MCF 10A (cell line): ENCODE results near the gene ZNF683. TPM values are rescaled to one million over a fixed set of nuclear protein-coding genes. Genes with fewer than 3 reads are reported as not detected.

Experiments used
- BruUV-seq: library from RNA; stranded (reverse); fragments of 400-500 nt; replicated peaks from 2 replicates; lab custom pipeline; 2021; lab: Mats Ljungman, UMichigan
- CTCF ChIA-PET: fragments of 300-600 bp; sonication (Branson Sonifier 250); formaldehyde crosslinking; extraction: SDS; loops from one replicate; lab custom pipeline; 2021; ENCODE audit warnings: antibody characterized with exemption, inconsistent platforms; lab: Yijun Ruan, JAX
- POLR2A ChIA-PET: fragments of 300-600, 350-650 bp; sonication (Branson Sonifier 250); formaldehyde crosslinking; extraction: SDS; loops from one replicate; lab custom pipeline; 2020; ENCODE audit warnings: antibody characterized with exemption, inconsistent platforms; lab: Yijun Ruan, JAX
- DNase-seq: peaks from one replicate; pipeline ENCODE4 v3.0.0-alpha.2; 2018; ENCODE audit not compliant: unreplicated experiment
- H3K27ac Mint-ChIP-seq: one replicate; pipeline ENCODE4 v1.8.0; 2022; ENCODE audit warnings: mild to moderate bottlenecking, low read depth, mixed read lengths; ENCODE audit not compliant: unreplicated experiment
- H3K27me3 Mint-ChIP-seq: one replicate; pipeline ENCODE4 v1.8.0; 2022; ENCODE audit warnings: mixed read lengths; ENCODE audit not compliant: insufficient read depth, unreplicated experiment
- H3K36me3 Mint-ChIP-seq: one replicate; pipeline ENCODE4 v1.8.0; 2022; ENCODE audit warnings: mild to moderate bottlenecking, moderate library complexity, mixed read lengths; ENCODE audit not compliant: insufficient read depth, unreplicated experiment
- H3K4me1 Mint-ChIP-seq: one replicate; pipeline ENCODE4 v1.8.0; 2022; ENCODE audit warnings: mixed read lengths; ENCODE audit not compliant: insufficient read depth, unreplicated experiment
- H3K4me3 Mint-ChIP-seq: one replicate; pipeline ENCODE4 v1.8.0; 2022; ENCODE audit warnings: mild to moderate bottlenecking, moderate library complexity, mixed read lengths; ENCODE audit not compliant: unreplicated experiment
- H3K9me3 Mint-ChIP-seq: one replicate; pipeline ENCODE4 v1.8.0; 2022; ENCODE audit warnings: mixed read lengths; ENCODE audit not compliant: unreplicated experiment
- CTCF ChIP-seq: fragments of 200-600 bp; IDR thresholded peaks from one replicate; pipeline ENCODE4 v1.8.0; 2022; ENCODE audit warnings: antibody characterized with exemption, mild to moderate bottlenecking; ENCODE audit not compliant: unreplicated experiment
- intact Hi-C: fragments of 100-400 bp; cut with micrococcal nuclease; formaldehyde crosslinking; loops from 2 replicates; pipeline ENCODE4 v1.14.1; 2022
- total RNA-seq: library from RNA; stranded (reverse); gene quantifications from 2 replicates; pipeline ENCODE4 v1.2.3, GENCODE V29; 2022

The ZNF683 gene
- total RNA-seq, 1 experiment from 2014 or later = not detected

GRCh38 chr1:26324550-26324949, 48.0 kb downstream of the ZNF683 start:
- peaks cover 33% of the 10 kb centered on the region for H3K36me3 Mint-ChIP-seq
- no peaks in the 10 kb centered on the region for H3K9me3 Mint-ChIP-seq
- no peak overlapping the region for H3K27ac Mint-ChIP-seq
- no peak overlapping the region for H3K4me3 Mint-ChIP-seq
- no TSS peak for BruUV-seq
- intact Hi-C loops = loop anchor here (5.0 kb wide), 1 partner anchor 33 kb away; no protein-coding TSS in a partner anchor
- DNase-seq = no peak
- peaks cover 8% of the 10 kb centered on the region for H3K4me1 Mint-ChIP-seq
- no peaks in the 10 kb centered on the region for H3K27me3 Mint-ChIP-seq
- no peak for TF ChIP-seq CTCF
- CTCF ChIA-PET = interaction anchor here (1.4 kb wide), 1 partner anchor 54 kb away, joined by 5 read pairs; no protein-coding TSS in a partner anchor
- POLR2A ChIA-PET = no interaction called here

- H3K4me3 Mint-ChIP-seq = no peak overlapping the region
- ChIA-PET CTCF (interaction anchor here (0.6 to 4.4 kb wide), 4 partner anchors 25 to 121 kb away, joined by 3 to 51 read pairs (median 4); partner anchors contain the start of gene SH3BGRL3), POLR2A (interaction anchor here (1.2 kb wide), 1 partner anchor 184 kb away, joined by 3 read pairs; no protein-coding TSS in a partner anchor)
- H3K27me3 Mint-ChIP-seq = no peaks in the 10 kb centered on the region
- intact Hi-C loops = loop anchor here (5.0 kb wide), 1 partner anchor 34 kb away; no protein-coding TSS in a partner anchor
- peaks cover 8% of the 10 kb centered on the region for H3K4me1 Mint-ChIP-seq
- no TSS peak for BruUV-seq
- peaks cover 27% of the 10 kb centered on the region for H3K36me3 Mint-ChIP-seq
- H3K9me3 Mint-ChIP-seq = no peaks in the 10 kb centered on the region
- H3K27ac Mint-ChIP-seq = no peak overlapping the region
- TF ChIP-seq CTCF = no peak
- no peak for DNase-seq
Observed at GRCh38 chr1:26323382-26323781, 49.2 kb downstream of the ZNF683 start.

DNA sequence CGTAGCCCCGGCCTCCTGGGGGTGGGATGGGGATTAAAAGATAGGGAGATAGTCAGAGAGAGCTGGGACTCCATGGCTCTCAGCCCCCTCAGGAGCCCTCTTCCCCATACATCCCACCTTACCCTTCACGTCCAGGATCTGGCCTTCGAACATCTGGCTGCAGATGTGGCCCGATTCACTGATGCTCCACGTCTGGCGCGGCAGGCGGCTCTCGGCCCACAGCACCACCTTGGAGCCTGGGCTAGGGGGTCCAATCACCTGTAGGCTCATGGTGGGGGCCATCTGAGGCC, 50.6 kb downstream of the ZNF683 start:
- intact Hi-C loops = loop anchor here (5.0 kb wide), 1 partner anchor 35 kb away; no protein-coding TSS in a partner anchor
- TF ChIP-seq CTCF = no peak
- Mint-ChIP-seq H3K27ac (no peak overlapping the region), H3K9me3 (no peaks in the 10 kb centered on the region), H3K4me1 (peaks cover 8% of the 10 kb centered on the region), H3K4me3 (no peak overlapping the region), H3K36me3 (peaks cover 26% of the 10 kb centered on the region), H3K27me3 (no peaks in the 10 kb centered on the region)
- ChIA-PET CTCF (interaction anchor here (0.6 to 4.4 kb wide), 33 partner anchors 8 to 283 kb away, joined by 3 to 51 read pairs (median 4); partner anchors contain the start of genes CEP85, CNKSR1 and SH3BGRL3), POLR2A (interaction anchor here (0.7 to 3.3 kb wide), 7 partner anchors 37 to 372 kb away, joined by 3 to 24 read pairs (median 3); partner anchors contain the start of gene CNKSR1)
- BruUV-seq = no TSS peak
- DNase-seq = no peak

- Mint-ChIP-seq H3K27me3 (no peaks in the 10 kb centered on the region), H3K9me3 (no peaks in the 10 kb centered on the region), H3K4me3 (no peak overlapping the region), H3K36me3 (peaks cover 26% of the 10 kb centered on the region), H3K4me1 (peaks cover 8% of the 10 kb centered on the region), H3K27ac (peak overlapping the region; percentile 3)
- intact Hi-C loops = loop anchor here (1.0 to 5.0 kb wide), 6 partner anchors 36 to 152 kb away; partner anchors contain the start of genes CEP85 and ZNF593
- CTCF ChIA-PET = interaction anchor here (0.6 to 4.4 kb wide), 36 partner anchors 9 to 283 kb away, joined by 3 to 51 read pairs (median 4); partner anchors contain the start of genes CEP85, CNKSR1 and SH3BGRL3
- no TSS peak for BruUV-seq
- TF ChIP-seq CTCF = peak; percentile 89
- DNase-seq = peak; percentile 88
- POLR2A ChIA-PET = interaction anchor here (0.7 to 3.3 kb wide), 7 partner anchors 37 to 372 kb away, joined by 3 to 24 read pairs (median 3); partner anchors contain the start of genes CNKSR1 and PDIK1L
Observed at GRCh38 chr1:26321315-26322041, 51.1 kb downstream of the ZNF683 start.
